Vein endothelial cell (primary cell): Measurements from ENCODE around the gene ARPC3. TPM values are rescaled to one million over a fixed set of nuclear protein-coding genes. Genes with fewer than 3 reads are reported as not detected.

Source experiments
- small RNA-seq: library from RNA; depleted of rRNA; stranded (forward); fragments of <200 nt; gene quantifications from one replicate; pipeline ENCODE3, GENCODE V24; 2012
- total RNA-seq: library from RNA; depleted of rRNA; stranded (reverse); fragments of >200 nt; gene quantifications from 2 replicates; pipeline ENCODE4 v1.2.3, GENCODE V29; 2012

ARPC3 gene
- 447 and 536 TPM in 2 replicates for total RNA-seq

GRCh38 chr12:110449799-110450497 lies at the start of gene ARPC3:
ARPC3 (minus strand) TSS chr12:110450337; CDS start chr12:110450260, 77 bp downstream.

GRCh38 chr12:110468214-110469048 lies 18.3 kb upstream of the ARPC3 start, which contains the start of the genes FAM216A and GPN3:
FAM216A (plus strand) TSS chr12:110468845; CDS start chr12:110468876, 31 bp downstream.
GPN3 (minus strand) TSS chr12:110468257; CDS start chr12:110468203, 54 bp downstream.

GRCh38 chr12:110403146-110403975 lies 46.8 kb downstream of the ARPC3 start, which contains the start of gene ANAPC7:
ANAPC7 (minus strand) TSS chr12:110403708; CDS start chr12:110403627, 81 bp downstream.

Small RNA genes within 50 kb of the gene (small RNA-seq; reads per million reads assigned to genes)
- gene RF00278 = not detected

Other genes starting within 250 kb of the ARPC3 start
- 141 and 156 TPM in 2 replicates for gene ATP2A2, start 169.1 kb downstream of the ARPC3 start, total RNA-seq
- 35.9 and 52.7 TPM in 2 replicates for gene ANAPC7, start 46.6 kb downstream of the ARPC3 start, total RNA-seq
- 16.7 and 26.7 TPM in 2 replicates for gene GPN3, start 17.9 kb upstream of the ARPC3 start, total RNA-seq
- 12.0 and 15.0 TPM in 2 replicates for gene FAM216A, start 18.5 kb upstream of the ARPC3 start, total RNA-seq
- 51.0 and 85.5 TPM in 2 replicates for gene VPS29, start 51.8 kb upstream of the ARPC3 start, total RNA-seq
- 0.19 and 0.33 TPM in 2 replicates for gene RAD9B, start 52.0 kb upstream of the ARPC3 start, total RNA-seq
- gene PPTC7, start 133.0 kb upstream of the ARPC3 start, total RNA-seq = 11.8 and 13.9 TPM in 2 replicates
- gene TCTN1, start 163.8 kb upstream of the ARPC3 start, total RNA-seq = 13.4 and 13.6 TPM in 2 replicates
- 1.6 and 2.9 TPM in 2 replicates for gene HVCN1, start 238.8 kb upstream of the ARPC3 start, total RNA-seq